ENCODE measurements around the gene HAP1.
"Not testable (repeated sequence)": the region's sequence is repeated elsewhere in the genome, so short reads cannot be mapped to it uniquely, and the experiment has no call there.

HAP1 gene

GRCh38 chr17:41724476-41725050 is 9.9 kb downstream of the HAP1 start:
- DNase-seq (ENCODE audit: low read depth) = no peak

- no peak for DNase-seq (ENCODE audit: low read depth)
Measured at GRCh38 chr17:41723801-41724475, 10.5 kb downstream of the HAP1 start.

- DNase-seq (ENCODE audit: low read depth) = no peak
Measured at GRCh38 chr17:41722231-41722630, 12.2 kb downstream of the HAP1 start.

GRCh38 chr17:41718287-41718645 is 16.2 kb downstream of the HAP1 start:
- DNase-seq (ENCODE audit: low read depth) = no peak

- no peak for DNase-seq (ENCODE audit: low read depth)
Measured at GRCh38 chr17:41717408-41718286, 16.8 kb downstream of the HAP1 start.

GRCh38 chr17:41711669-41712400 is 22.6 kb downstream of the HAP1 start, which contains the start of gene GAST:
Gene GAST (plus strand): TSS chr17:41712331. CDS start chr17:41715437, 3,106 bp downstream.
- no peak for DNase-seq (ENCODE audit: low read depth)

GRCh38 chr17:41710472-41711090 is 23.9 kb downstream of the HAP1 start:
- DNase-seq (ENCODE audit: low read depth) = no peak

GRCh38 chr17:41707803-41708669 is 26.4 kb downstream of the HAP1 start:
- DNase-seq (ENCODE audit: low read depth) = no peak

- no peak for DNase-seq (ENCODE audit: low read depth)
Measured at GRCh38 chr17:41705271-41705991, 29.0 kb downstream of the HAP1 start.

GRCh38 chr17:41702712-41703111 is 31.7 kb downstream of the HAP1 start:
- DNase-seq (ENCODE audit: low read depth) = no peak

- not testable (repeated sequence) for DNase-seq (ENCODE audit: low read depth)
Measured at GRCh38 chr17:41700843-41701242, 33.6 kb downstream of the HAP1 start.

- DNase-seq (ENCODE audit: low read depth) = no peak
Measured at GRCh38 chr17:41697122-41697962, 37.1 kb downstream of the HAP1 start.

GRCh38 chr17:41695954-41696757 is 38.3 kb downstream of the HAP1 start:
- DNase-seq (ENCODE audit: low read depth) = peak; percentile 66

GRCh38 chr17:41695134-41695661 is 39.2 kb downstream of the HAP1 start:
- no peak for DNase-seq (ENCODE audit: low read depth)

- no peak for DNase-seq (ENCODE audit: low read depth)
Measured at GRCh38 chr17:41692722-41693521, 41.5 kb downstream of the HAP1 start.

GRCh38 chr17:41691031-41691777 is 43.2 kb downstream of the HAP1 start:
- DNase-seq (ENCODE audit: low read depth) = no peak
